Heart right ventricle (tissue), 16 donors: ENCODE data around the gene SORL1. TPM values are rescaled to one million over a fixed set of nuclear protein-coding genes. Genes with fewer than 3 reads are reported as not detected.
A peak's percentile ranks its signal among the peaks of the same experiment; 100 is the strongest.

ENCODE experiments used
- ATAC-seq, 8 donors: fragments of 200-7000 bp; cut with Tn5 transposase; one replicate each; pipeline ENCODE4 v1.9.1; 2020; ENCODE audit warnings: mild to moderate bottlenecking in 8 of 8, moderate library complexity in 8 of 8, moderate number of reproducible peaks in 1 of 8
- DNase-seq, 2 donors: peaks; one replicate each; pipeline ENCODE4 v3.0.0-alpha.2; 2020
- H3K27ac ChIP-seq, 10 donors: fragments of 200-600 bp; sonication (generic) in 2 of 10; one replicate each; pipeline versions ENCODE4 v1.5.0 to v1.8.0; 2020 to 2022; ENCODE audit warnings: mild to moderate bottlenecking in 3 of 10
- H3K27me3 ChIP-seq, 7 donors: fragments of 200-600 bp; one replicate each; pipeline ENCODE4 v1.8.0; 2021 to 2022; ENCODE audit warnings: mild to moderate bottlenecking in 2 of 7
- H3K36me3 ChIP-seq, 9 donors: fragments of 200-600 bp; sonication (generic) in 1 of 9; one replicate each; pipeline versions ENCODE4 v1.5.0 to v1.8.0; 2020 to 2022; ENCODE audit warnings: mild to moderate bottlenecking in 2 of 9
- H3K4me1 ChIP-seq, 9 donors: fragments of 200-600 bp; sonication (generic) in 1 of 9; one replicate each; pipeline versions ENCODE4 v1.5.0 to v1.8.0; 2020 to 2022; ENCODE audit warnings: mild to moderate bottlenecking in 4 of 9
- H3K4me3 ChIP-seq, 10 donors: fragments of 200-600 bp; sonication (generic) in 2 of 10; one replicate each; pipeline versions ENCODE4 v1.5.0 to v1.8.0; 2020 to 2022; ENCODE audit warnings: mild to moderate bottlenecking in 7 of 10, moderate library complexity in 2 of 10
- H3K9me3 ChIP-seq, 11 donors: fragments of 200-600 bp in 10 of 11; sonication (generic) in 2 of 11; one replicate each; pipeline versions ENCODE4 v1.5.0 to v1.8.0; 2013 to 2022; ENCODE audit warnings: mild to moderate bottlenecking in 2 of 11, control low read depth in 1 of 11, moderate library complexity in 1 of 11
- CTCF ChIP-seq, 9 donors: fragments of 200-600 bp; sonication (generic) in 2 of 9; IDR thresholded peaks; one replicate each; pipeline versions ENCODE4 v1.5.0 to v1.8.0; 2021 to 2022; ENCODE audit warnings: antibody characterized with exemption in 9 of 9, mild to moderate bottlenecking in 5 of 9, moderate library complexity in 1 of 9
- WGBS, 2 donors: extraction: QIAGEN DNeasy Blood & Tissue Kit; methylation state at CpG; one replicate each; pipeline ENCODE4 v1.1.7; 2013; ENCODE audit warnings: inconsistent platforms in 1 of 2; 5-methylcytosine and 5-hydroxymethylcytosine counted together
- intact Hi-C, 10 donors: fragments of 100-400 bp; cut with DNase I; formaldehyde crosslinking; loops; one replicate each; pipeline versions ENCODE4 v1.11.1 to v1.14.2; 2022
- polyA plus RNA-seq, 2 donors: library from polyadenylated mRNA; stranded (reverse); fragments of 200-250 nt; gene quantifications; one replicate each; pipeline ENCODE4 v1.2.3, GENCODE V29; 2013
- total RNA-seq, 10 donors: library from RNA; stranded (reverse); fragmentation: NEBNext Ultra II Directional in 3 of 10; extraction: Animal tissue kit (Norgen Biotek cat#: 25700) in 3 of 10; gene quantifications; one replicate each; pipeline versions ENCODE4 v1.2.1 to v1.2.4, GENCODE V29; 2021 to 2023
- donor health status: Arrhythmogenic right ventricular cardiomyopathy.
- donor health status: ischemic (EF 13 %, LVEDD 7.1; RV severe dilation, severe dysfunction).
- donor health status: healthy with polysubstance abuse.
- donor health status: DM: no; HTN: yes; CAD: no.
- donor health status: DM: no; HTN: no; CAD: no.
- donor health status: ischemic (EF 25% LVEDD 6.9; RV normal size, moderate dysfunction).
- donor health status: ischemic (EF 25% LVEDD 5.7; RV mildly dilated, moderate dysfunction).
- donor health status: healthy.
- donor health status: DM: yes; HTN: yes; CAD: no.
- donor health status: Ischemic cardiomyopathy.
- donor health status: ischemic (EF 35%, LVEDD 5.7; RV mildly dilated, moderate dysfunction).
- donor health status: nonischemic (EF 11% LVEDD 7.7; RV severe dilation, severe dysfunction).
- donor health status: DM: yes; HTN: yes; CAD: no.
- donor health status: PGD.
- donor health status: ischemic (EF 29% LVEDD 5.4; RV normal size, mild dysfunction).
- donor health status: nonischemic (EF 23%, LVEDD 6.1; RV moderate dilation, normal function).

Gene SORL1
- total and polyA plus RNA-seq, 12 donors, result 0.26 to 15.1 (median 8.7) TPM

- TF ChIP-seq CTCF (IDR thresholded peaks at IDR 0.05), result no peak
- WGBS, 2 donors, result 67 to 72% methylated on average over 4 of the region's 4 CpGs
- no peaks in the 10 kb centered on the region for H3K9me3 ChIP-seq
- peaks cover 0 to 69% (median 0%) of the 10 kb centered on the region in 9 donors for H3K36me3 ChIP-seq
- H3K27me3 ChIP-seq, result peaks cover 0 to 5% (median 0%) of the 10 kb centered on the region in 7 donors
- H3K4me1 ChIP-seq, result peaks cover 0 to 19% (median 0%) of the 10 kb centered on the region in 9 donors
- H3K27ac ChIP-seq, result no peak overlapping the region
- intact Hi-C loops, result loop anchor here in 1 of 10 donors (10.0 kb wide), 1 partner anchor 117 kb away; the partner anchor contains the start of genes SORL1 and SORL1-AS1
- DNase-seq, result no peak
- ATAC-seq, result no peak
- no peak overlapping the region for H3K4me3 ChIP-seq
Measured at GRCh38 chr11:121571506-121571905, 119.4 kb downstream of the SORL1 start.

GRCh38 chr11:121572571-121573059 is 120.5 kb downstream of the SORL1 start:
- Histone ChIP-seq H3K36me3 (peaks cover 0 to 69% (median 0%) of the 10 kb centered on the region in 9 donors), H3K27ac (no peak overlapping the region), H3K4me1 (peaks cover 0 to 30% (median 0%) of the 10 kb centered on the region in 9 donors), H3K4me3 (no peak overlapping the region), H3K27me3 (peaks cover 0 to 5% (median 0%) of the 10 kb centered on the region in 7 donors), H3K9me3 (no peaks in the 10 kb centered on the region)
- DNase-seq (no peak), ATAC-seq (peak in 1 of 8 donors; percentile 27)
- 57 to 59% methylated on average over 11 of the region's 11 CpGs for WGBS, 2 donors
- intact Hi-C loops, result loop anchor here in 1 of 10 donors (10.0 kb wide), 1 partner anchor 118 kb away; the partner anchor contains the start of genes SORL1 and SORL1-AS1
- no peak for TF ChIP-seq CTCF (IDR thresholded peaks at IDR 0.05)

DNA sequence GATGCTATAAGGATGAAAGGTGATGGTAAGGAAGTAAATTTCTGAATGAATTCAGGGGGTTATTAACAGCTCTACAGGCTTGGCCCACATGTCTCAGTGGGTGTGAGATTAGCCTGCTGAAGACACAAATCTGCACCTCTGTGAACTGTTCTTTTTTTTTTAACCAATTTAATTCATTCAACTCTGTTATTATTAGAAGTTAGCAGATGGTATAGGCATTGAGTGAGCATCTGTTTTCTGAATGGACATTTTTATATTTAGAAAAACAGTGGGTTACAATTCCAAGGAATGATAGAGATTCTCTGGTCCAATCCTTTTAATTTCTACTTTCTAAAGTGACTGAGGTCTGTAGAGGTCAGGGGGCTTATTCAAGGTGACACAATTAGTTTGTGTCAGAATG is 122.7 kb downstream of the SORL1 start:
- H3K9me3 ChIP-seq, result no peaks in the 10 kb centered on the region
- H3K27me3 ChIP-seq, result peaks cover 0 to 5% (median 0%) of the 10 kb centered on the region in 7 donors
- H3K4me3 ChIP-seq, result no peak overlapping the region
- H3K27ac ChIP-seq, result peak overlapping the region in 2 of 10 donors; percentile 11 to 16
- intact Hi-C loops, result loop anchor here in 1 of 10 donors (10.0 kb wide), 1 partner anchor 120 kb away; the partner anchor contains the start of genes SORL1 and SORL1-AS1
- peaks cover 0 to 72% (median 0%) of the 10 kb centered on the region in 9 donors for H3K36me3 ChIP-seq
- TF ChIP-seq CTCF (IDR thresholded peaks at IDR 0.05), result no peak
- peaks cover 0 to 47% (median 0%) of the 10 kb centered on the region in 9 donors for H3K4me1 ChIP-seq
- ATAC-seq, result no peak
- DNase-seq, result no peak

GRCh38 chr11:121575250-121575962 is 123.3 kb downstream of the SORL1 start:
- ATAC-seq (peak; percentile 82 to 97 (median 88)), DNase-seq (peak; percentile 48 to 52)
- Histone ChIP-seq H3K9me3 (peaks cover 0 to 5% (median 0%) of the 10 kb centered on the region in 11 donors), H3K27me3 (peaks cover 0 to 5% (median 0%) of the 10 kb centered on the region in 7 donors), H3K27ac (peak overlapping the region in 4 of 10 donors; percentile 9 to 62 (median 32)), H3K36me3 (peaks cover 0 to 73% (median 0%) of the 10 kb centered on the region in 9 donors), H3K4me3 (no peak overlapping the region), H3K4me1 (peaks cover 0 to 47% (median 0%) of the 10 kb centered on the region in 9 donors)
- intact Hi-C loops, result loop anchor here in 1 of 10 donors (10.0 kb wide), 1 partner anchor 121 kb away; the partner anchor contains the start of genes SORL1 and SORL1-AS1
- WGBS, 2 donors, result 61 to 65% methylated on average over 10 of the region's 10 CpGs
- TF ChIP-seq CTCF (IDR thresholded peaks at IDR 0.05), result no peak
